Measurements from ENCODE around the gene NUDT8. TPM values are rescaled to one million over a fixed set of nuclear protein-coding genes. Genes with fewer than 3 reads are reported as not detected.
"Not testable (repeated sequence)": the region's sequence is repeated elsewhere in the genome, so short reads cannot be mapped to it uniquely, and the experiment has no call there.

Gene NUDT8
- total and polyA plus RNA-seq, 2 of the 8 experiments (the other 6 are each of a cell fraction or from before 2014, with no cell fraction given): 7.2 to 8.3 TPM

GRCh38 chr11:67618901-67619659, 10.7 kb downstream of the NUDT8 start:
- peaks cover 13 to 30% (median 26%) of the 10 kb centered on the region in 4 experiments for H3K4me1 ChIP-seq (replicated peaks in 1 of 4; ENCODE audit: control insufficient read depth in 3 of 4, insufficient read depth in 4 of 4, low read length in 3 of 4)
- not testable (repeated sequence) for H4K91ac ChIP-seq (replicated peaks; ENCODE audit: insufficient read length, low read length); H2BK15ac ChIP-seq (ENCODE audit: low read length); H4K20me1 ChIP-seq (replicated peaks in 1 of 2; ENCODE audit: control insufficient read depth in 1 of 2, insufficient read depth in 2 of 2, low read length in 2 of 2); H3K4me2 ChIP-seq (ENCODE audit: insufficient read depth in 1 of 2, low read depth in 2 of 2, low read length in 2 of 2); H3K79me2 ChIP-seq (ENCODE audit: control insufficient read depth in 1 of 2, insufficient read depth in 2 of 2, low read length in 2 of 2); H3K23ac ChIP-seq (ENCODE audit: insufficient read length); FAIRE-seq; H2AK5ac ChIP-seq (ENCODE audit: low read depth, low read length); H2BK5ac ChIP-seq (ENCODE audit: low read depth, low read length); H3K36me3 ChIP-seq (ENCODE audit: control insufficient read depth in 2 of 4, insufficient read depth in 4 of 4, low read length in 3 of 4); H3K18ac ChIP-seq (ENCODE audit: extremely low read depth, low read length); H2BK20ac ChIP-seq (ENCODE audit: low read length); H4K5ac ChIP-seq (ENCODE audit: insufficient read length, low read depth, low read length); H2BK12ac ChIP-seq (ENCODE audit: low read depth, low read length); H3K79me1 ChIP-seq (ENCODE audit: low read depth, low read length); H3K23me2 ChIP-seq (ENCODE audit: low read depth, low read length); H3K9ac ChIP-seq (replicated peaks in 1 of 4; ENCODE audit: extremely low read depth in 1 of 4, low read depth in 3 of 4, low read length in 3 of 4); H2AFZ ChIP-seq (ENCODE audit: low read length); H3K9me3 ChIP-seq (ENCODE audit: insufficient read depth in 2 of 2, low read depth in 1 of 2, low read length in 1 of 2); H3K27me3 ChIP-seq (replicated peaks in 1 of 4; ENCODE audit: control insufficient read depth in 3 of 4, extremely low read depth in 1 of 4, insufficient read depth in 3 of 4, low read length in 3 of 4); H3K4me3 ChIP-seq (ENCODE audit: extremely low read depth in 1 of 4, insufficient read depth in 2 of 4, low read depth in 3 of 4, low read length in 4 of 4); H3K4ac ChIP-seq (replicated peaks; ENCODE audit: insufficient read length, low read depth, low read length); H3K27ac ChIP-seq (ENCODE audit: low read depth, low read length); H3K14ac ChIP-seq (ENCODE audit: insufficient read length); H4K8ac ChIP-seq (ENCODE audit: extremely low read depth, insufficient read depth, low read length); H2BK120ac ChIP-seq (replicated peaks; ENCODE audit: low read depth, low read length); H3K56ac ChIP-seq (replicated peaks; ENCODE audit: insufficient read length, low read depth, low read length)
- POLR2A ChIA-PET (ENCODE audit: partially characterized antibody): interaction anchor here (0.6 to 10.7 kb wide), 13 partner anchors 11 to 187 kb away, joined by 3 to 194 read pairs (median 5); partner anchors contain the start of genes GSTP1, NUDT8 and TBX10
- WGBS, 2 experiments (ENCODE audit: extremely low coverage in 1 of 2, insufficient coverage in 1 of 2, insufficient read length in 1 of 2, insufficient replicate concordance in 2 of 2, low coverage in 1 of 2, low lambda C conversion rate in 2 of 2, missing lambda C conversion rate in 1 of 2): 83% methylated on average over 18 of the region's 40 CpGs; no CpG with 5 or more reads in 1 of the 2 experiments
- CTCF ChIA-PET (ENCODE audit: partially characterized antibody): interaction anchor here (0.7 to 2.9 kb wide), 8 partner anchors 11 to 101 kb away, joined by 3 to 28 read pairs (median 3); partner anchors contain the start of gene NUDT8
- peak in 1 of 2 experiments; percentile 52 for DNase-seq (ENCODE audit: low read depth in 1 of 2, low spot score in 2 of 2)
